ENCODE results near the gene STAG2. TPM values are rescaled to one million over a fixed set of nuclear protein-coding genes. Genes with fewer than 3 reads are reported as not detected.

STAG2 gene
- total and polyA plus RNA-seq, 2 donors (not counting 3 experiments of a cell fraction or from before 2014, with no cell fraction given), result 12.7 to 55.9 TPM

DNA sequence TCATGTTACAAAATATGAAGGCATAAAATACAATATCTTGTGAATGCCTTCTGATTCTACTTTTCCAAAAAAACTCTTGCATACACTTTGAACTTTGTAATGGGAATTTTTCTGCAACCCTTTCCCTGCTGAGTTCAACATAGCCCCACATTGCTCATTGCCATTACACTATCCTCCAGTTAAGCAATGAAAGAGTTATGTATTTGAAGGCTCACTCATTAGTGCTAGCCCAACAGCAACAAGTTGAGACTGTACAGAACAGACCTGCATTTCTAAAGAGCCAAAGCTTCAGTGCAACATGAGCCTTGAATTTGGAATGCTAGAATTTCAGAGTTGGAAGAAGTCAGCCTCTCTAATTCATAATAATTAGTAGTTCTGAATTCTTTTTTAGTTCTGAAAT lies 44.4 kb upstream of the STAG2 start:
- no peak for FAIRE-seq
- BruUV-seq (replicated peaks), result no TSS peak
- POLR2A ChIA-PET, result interaction anchor here (0.7 kb wide), 1 partner anchor 174 kb away, joined by 5 read pairs; no protein-coding TSS in a partner anchor

More for the DNA sequence above, 44.4 kb upstream of the STAG2 start:
- H3K36me3 ChIP-seq (ENCODE audit: control insufficient read depth in 2 of 2, extremely low read depth in 1 of 2, insufficient read depth in 2 of 2, low read length in 2 of 2), result no peaks in the 10 kb centered on the region
- no peaks in the 10 kb centered on the region for H3K27me3 ChIP-seq (ENCODE audit: control insufficient read depth in 2 of 2, insufficient read depth in 2 of 2, low read length in 2 of 2)
- no peak overlapping the region for H2AFZ ChIP-seq (ENCODE audit: low read depth, low read length)
- CTCF ChIA-PET, result no interaction called here
- dilution Hi-C loops (cut with MboI; ENCODE audit: extremely low pct_ligation_motif_present, low sequenced_read_pairs), result no loop called here
- intact Hi-C loops (cut with micrococcal nuclease), result no loop called here
- TF ChIP-seq GATA2 (IDR thresholded peaks at IDR 0.05; ENCODE audit: insufficient read depth, insufficient read length, low read depth, low read length) (no peak), POLR2AphosphoS5 (IDR thresholded peaks at IDR 0.05; ENCODE audit: insufficient read depth, low read depth, low read length) (no peak), FOS (IDR thresholded peaks at IDR 0.05; ENCODE audit: borderline replicate concordance, insufficient read depth, low read length) (no peak), POLR2A (IDR thresholded peaks at IDR 0.05; ENCODE audit: low read depth, low read length) (no peak)
- TF ChIP-seq, protein P1, sequence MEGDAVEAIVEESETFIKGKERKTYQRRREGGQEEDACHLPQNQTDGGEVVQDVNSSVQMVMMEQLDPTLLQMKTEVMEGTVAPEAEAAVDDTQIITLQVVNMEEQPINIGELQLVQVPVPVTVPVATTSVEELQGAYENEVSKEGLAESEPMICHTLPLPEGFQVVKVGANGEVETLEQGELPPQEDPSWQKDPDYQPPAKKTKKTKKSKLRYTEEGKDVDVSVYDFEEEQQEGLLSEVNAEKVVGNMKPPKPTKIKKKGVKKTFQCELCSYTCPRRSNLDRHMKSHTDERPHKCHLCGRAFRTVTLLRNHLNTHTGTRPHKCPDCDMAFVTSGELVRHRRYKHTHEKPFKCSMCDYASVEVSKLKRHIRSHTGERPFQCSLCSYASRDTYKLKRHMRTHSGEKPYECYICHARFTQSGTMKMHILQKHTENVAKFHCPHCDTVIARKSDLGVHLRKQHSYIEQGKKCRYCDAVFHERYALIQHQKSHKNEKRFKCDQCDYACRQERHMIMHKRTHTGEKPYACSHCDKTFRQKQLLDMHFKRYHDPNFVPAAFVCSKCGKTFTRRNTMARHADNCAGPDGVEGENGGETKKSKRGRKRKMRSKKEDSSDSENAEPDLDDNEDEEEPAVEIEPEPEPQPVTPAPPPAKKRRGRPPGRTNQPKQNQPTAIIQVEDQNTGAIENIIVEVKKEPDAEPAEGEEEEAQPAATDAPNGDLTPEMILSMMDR (IDR thresholded peaks at IDR 0.05; ENCODE audit: extremely low read depth in 1 of 2, insufficient read depth in 1 of 2, low read depth in 1 of 2, low read length in 2 of 2), result no peak
- TF ChIP-seq, protein P2, sequence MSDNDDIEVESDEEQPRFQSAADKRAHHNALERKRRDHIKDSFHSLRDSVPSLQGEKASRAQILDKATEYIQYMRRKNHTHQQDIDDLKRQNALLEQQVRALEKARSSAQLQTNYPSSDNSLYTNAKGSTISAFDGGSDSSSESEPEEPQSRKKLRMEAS (IDR thresholded peaks at IDR 0.05; ENCODE audit: insufficient read depth, insufficient read length), result no peak
- no peaks in the 10 kb centered on the region for H3K79me2 ChIP-seq (ENCODE audit: control insufficient read depth, insufficient read depth, low read length)
- H3K4me2 ChIP-seq (ENCODE audit: insufficient read depth, low read length), result no peak overlapping the region
- no peaks in the 10 kb centered on the region for H4K20me1 ChIP-seq (replicated peaks; ENCODE audit: control insufficient read depth, extremely low read depth, insufficient read depth, low read length)
- no peaks in the 10 kb centered on the region for H3K9me3 ChIP-seq (replicated peaks; ENCODE audit: control insufficient read depth, insufficient read depth, low read length)
- H3K9ac ChIP-seq (replicated peaks; ENCODE audit: extremely low read depth, insufficient read depth, low read length), result no peak overlapping the region
- H3K27ac ChIP-seq (ENCODE audit: insufficient read depth, low read depth, low read length), result no peak overlapping the region
- no peaks in the 10 kb centered on the region for H3K4me1 ChIP-seq (ENCODE audit: control insufficient read depth, extremely low read depth, insufficient read depth, low read length)
- no peak for DNase-seq (ENCODE audit: low read depth, low spot score)
- no peaks in the 10 kb centered on the region for H3K9me1 ChIP-seq (replicated peaks; ENCODE audit: control insufficient read depth, extremely low read depth, insufficient read depth, low read length)
- H3K4me3 ChIP-seq (replicated peaks in 1 of 3; ENCODE audit: insufficient read depth in 1 of 3, low read depth in 1 of 3, low read length in 3 of 3), result no peak overlapping the region

Data from endothelial cell of umbilical vein (primary cell).